ENCODE data around the gene IGFLR1.
"Not testable (repeated sequence)": the region's sequence is repeated elsewhere in the genome, so short reads cannot be mapped to it uniquely, and the experiment has no call there.

The IGFLR1 gene

DNA sequence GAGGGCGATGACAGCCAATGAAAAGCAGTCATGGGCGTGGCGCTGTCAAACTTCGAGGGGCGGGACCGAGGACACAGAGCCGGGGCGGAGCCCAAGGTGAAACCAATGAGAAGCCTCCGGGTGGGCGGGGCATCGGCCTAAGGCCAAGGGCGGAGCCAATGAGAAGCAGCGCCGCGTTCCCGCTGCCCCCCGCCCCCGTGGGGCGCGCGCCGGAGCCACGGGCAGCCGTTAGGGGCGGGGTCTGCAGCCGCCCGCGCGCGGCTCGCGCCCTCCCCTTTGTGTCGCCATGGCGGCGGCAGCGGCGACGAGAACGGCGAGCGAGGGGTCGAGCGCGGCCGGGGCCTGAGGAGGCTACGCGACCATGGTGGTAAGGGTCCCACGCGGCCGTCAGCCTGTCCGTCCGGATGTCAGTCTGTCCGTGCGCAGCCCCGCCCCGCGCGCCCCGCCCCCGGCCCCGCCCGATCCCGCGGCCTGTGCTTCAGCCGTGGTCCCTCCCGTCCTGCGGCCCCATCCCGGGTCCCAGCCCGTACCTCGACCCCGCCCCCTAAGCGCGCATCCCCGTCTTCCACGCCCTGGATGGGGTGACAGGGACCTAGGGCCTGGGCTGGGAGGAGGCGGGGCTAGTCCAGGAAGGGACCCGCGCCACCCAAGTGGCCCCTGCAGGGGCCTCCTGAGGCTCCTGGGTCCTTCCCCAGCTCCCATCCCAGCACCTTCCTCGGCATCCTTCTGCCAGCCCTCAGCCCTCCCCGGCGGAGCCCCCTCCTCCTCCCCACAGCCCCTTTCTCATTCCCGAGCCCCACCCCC lies 33.2 kb upstream of the IGFLR1 start, which contains the start of gene ARHGAP33:
ARHGAP33 (plus strand) TSS at position 267 of the 804 bp plus-strand sequence; CDS start at position 362, 95 bp downstream.
- Histone ChIP-seq H3K4me3 (ENCODE audit: low read length) (peak within 1 kb of the TSS; percentile 71), H3K27ac (ENCODE audit: low read depth, low read length) (no peak within 1 kb of the TSS), H3K27me3 (ENCODE audit: insufficient read depth, low read length) (peaks cover 23% of the 10 kb centered on the region), H3K4me1 (ENCODE audit: insufficient read depth, low read length) (peaks cover 17% of the 10 kb centered on the region), H3K9me3 (ENCODE audit: insufficient read depth, low read depth, low read length) (no peaks in the 10 kb centered on the region), H3K36me3 (ENCODE audit: insufficient read depth, low read length) (no peaks in the 10 kb centered on the region), H3K9ac (ENCODE audit: low read depth, low read length) (no peak within 1 kb of the TSS)
- WGBS, result under 1% methylated on average over 82 of the region's 82 CpGs

GRCh38 chr19:35775046-35775297 lies 32.7 kb upstream of the IGFLR1 start:
- Histone ChIP-seq H3K9ac (ENCODE audit: low read depth, low read length) (no peak overlapping the region), H3K4me1 (ENCODE audit: insufficient read depth, low read length) (peaks cover 17% of the 10 kb centered on the region), H3K4me3 (ENCODE audit: low read length) (peak overlapping the region; percentile 71), H3K27me3 (ENCODE audit: insufficient read depth, low read length) (peaks cover 23% of the 10 kb centered on the region), H3K36me3 (ENCODE audit: insufficient read depth, low read length) (no peaks in the 10 kb centered on the region), H3K27ac (ENCODE audit: low read depth, low read length) (no peak overlapping the region), H3K9me3 (ENCODE audit: insufficient read depth, low read depth, low read length) (no peaks in the 10 kb centered on the region)
- WGBS, result 35% methylated on average over 9 of the region's 9 CpGs

DNA sequence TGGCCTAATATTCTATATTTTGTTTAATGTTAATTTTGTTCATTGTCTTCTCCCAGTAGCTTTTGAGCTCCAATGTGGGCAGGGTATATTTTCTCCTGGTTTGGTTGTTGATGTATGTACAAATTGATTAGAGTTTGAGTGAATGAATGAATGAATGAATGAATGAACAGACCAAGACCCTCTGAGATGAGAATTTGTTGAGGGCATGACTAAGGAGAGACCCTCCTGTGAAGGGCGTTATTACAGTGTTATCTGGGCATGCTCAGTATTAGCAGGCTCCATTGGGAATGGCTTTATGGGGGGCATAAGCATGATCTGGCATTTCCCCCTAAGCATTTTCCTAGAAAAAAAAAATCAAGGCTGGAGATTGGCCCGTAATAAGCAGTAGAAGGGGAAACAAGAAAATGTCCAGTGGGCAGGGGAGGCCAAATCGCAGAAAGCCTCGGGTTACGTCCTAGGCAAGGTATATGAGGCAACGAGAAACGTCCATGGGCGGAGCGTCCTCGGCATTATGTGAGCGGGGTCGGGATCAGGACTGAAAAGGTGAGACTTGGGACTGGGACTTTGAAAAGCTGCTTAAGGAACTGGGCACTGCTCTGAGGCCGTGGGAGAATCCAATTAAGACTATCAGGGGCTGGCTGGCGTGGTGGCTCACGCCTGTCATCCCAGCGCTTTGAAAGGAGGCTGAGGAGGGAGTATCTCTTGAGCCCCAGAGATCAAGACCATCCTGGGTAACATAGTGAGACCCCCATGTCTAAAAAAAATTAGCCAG lies 32.2 kb upstream of the IGFLR1 start:
- peaks cover 17% of the 10 kb centered on the region for H3K4me1 ChIP-seq (ENCODE audit: insufficient read depth, low read length)
- no peak overlapping the region for H3K27ac ChIP-seq (ENCODE audit: low read depth, low read length)
- peak overlapping the region; percentile 71 for H3K4me3 ChIP-seq (ENCODE audit: low read length)
- WGBS, result 58% methylated on average over 16 of the region's 16 CpGs
- peaks cover 23% of the 10 kb centered on the region for H3K27me3 ChIP-seq (ENCODE audit: insufficient read depth, low read length)
- no peak overlapping the region for H3K9ac ChIP-seq (ENCODE audit: low read depth, low read length)
- H3K36me3 ChIP-seq (ENCODE audit: insufficient read depth, low read length), result no peaks in the 10 kb centered on the region
- H3K9me3 ChIP-seq (ENCODE audit: insufficient read depth, low read depth, low read length), result no peaks in the 10 kb centered on the region

GRCh38 chr19:35773020-35773806 lies 31.0 kb upstream of the IGFLR1 start:
- peaks cover 5% of the 10 kb centered on the region; the same call in 1 of the 2 replicates for H3K36me3 ChIP-seq (ENCODE audit: insufficient read depth, low read length)
- H3K27ac ChIP-seq (ENCODE audit: low read depth, low read length), result no peak overlapping the region
- WGBS, result 75% methylated on average over 8 of the region's 9 CpGs

DNA sequence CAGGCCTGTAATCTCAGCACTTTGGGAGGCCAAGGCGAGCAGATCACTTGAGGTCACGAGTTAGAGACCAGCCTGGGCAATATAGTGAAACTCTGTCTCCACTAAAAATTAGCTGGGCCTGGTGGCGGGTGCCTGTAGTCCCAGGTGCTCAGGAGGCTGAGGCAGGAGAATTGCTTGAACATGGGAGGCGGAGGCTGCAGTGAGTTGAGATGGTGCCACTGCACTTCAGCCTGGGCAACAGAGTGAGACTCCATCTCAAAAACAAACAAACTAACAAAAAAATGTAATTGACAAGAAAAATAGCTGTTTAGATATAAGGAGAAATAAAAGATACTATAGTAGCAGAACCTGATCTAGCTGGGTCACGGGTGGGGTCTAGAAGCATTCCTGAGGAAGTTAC lies 30.1 kb upstream of the IGFLR1 start:
- H3K4me3 ChIP-seq (ENCODE audit: low read length); H3K27ac ChIP-seq (ENCODE audit: low read depth, low read length); H3K9me3 ChIP-seq (ENCODE audit: insufficient read depth, low read depth, low read length); H3K36me3 ChIP-seq (ENCODE audit: insufficient read depth, low read length); H3K9ac ChIP-seq (ENCODE audit: low read depth, low read length): not testable (repeated sequence)
- WGBS, result 87% methylated on average over 5 of the region's 5 CpGs
- Histone ChIP-seq H3K27me3 (ENCODE audit: insufficient read depth, low read length) (peaks cover 16% of the 10 kb centered on the region), H3K4me1 (ENCODE audit: insufficient read depth, low read length) (peaks cover 18% of the 10 kb centered on the region)

More at GRCh38 chr19:35773020-35773806, 31.0 kb upstream of the IGFLR1 start:
- no peak overlapping the region for H3K4me3 ChIP-seq (ENCODE audit: low read length)
- no peaks in the 10 kb centered on the region for H3K9me3 ChIP-seq (ENCODE audit: insufficient read depth, low read depth, low read length)
- H3K27me3 ChIP-seq (ENCODE audit: insufficient read depth, low read length), result peaks cover 23% of the 10 kb centered on the region
- no peak overlapping the region for H3K9ac ChIP-seq (ENCODE audit: low read depth, low read length)
- peaks cover 18% of the 10 kb centered on the region for H3K4me1 ChIP-seq (ENCODE audit: insufficient read depth, low read length)

DNA sequence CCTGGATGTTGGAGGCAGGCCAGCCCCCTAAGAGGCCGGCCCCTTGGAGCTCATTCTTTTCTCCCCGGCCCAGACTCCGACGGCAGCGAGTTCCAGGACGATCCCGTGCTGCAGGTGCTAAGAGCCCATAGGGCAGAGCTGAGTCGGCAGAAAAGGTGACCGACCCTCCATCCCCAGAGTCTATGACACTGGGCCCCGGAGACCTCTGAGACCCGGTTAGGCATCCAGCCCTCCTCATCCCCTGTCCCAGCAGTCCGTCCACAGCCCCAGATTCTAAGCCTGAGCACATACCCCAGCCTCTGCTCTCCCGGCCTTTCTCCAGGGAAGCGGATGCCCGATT lies 25.8 kb upstream of the IGFLR1 start:
- WGBS, result 58% methylated on average over 15 of the region's 15 CpGs
- Histone ChIP-seq H3K9ac (ENCODE audit: low read depth, low read length) (no peak overlapping the region), H3K4me3 (ENCODE audit: low read length) (no peak overlapping the region), H3K36me3 (ENCODE audit: insufficient read depth, low read length) (peaks cover 30% of the 10 kb centered on the region), H3K9me3 (ENCODE audit: insufficient read depth, low read depth, low read length) (no peaks in the 10 kb centered on the region), H3K4me1 (ENCODE audit: insufficient read depth, low read length) (peaks cover 7% of the 10 kb centered on the region; the same call in 1 of the 2 replicates), H3K27ac (ENCODE audit: low read depth, low read length) (no peak overlapping the region), H3K27me3 (ENCODE audit: insufficient read depth, low read length) (peaks cover 3% of the 10 kb centered on the region; the same call in 1 of the 2 replicates)

DNA sequence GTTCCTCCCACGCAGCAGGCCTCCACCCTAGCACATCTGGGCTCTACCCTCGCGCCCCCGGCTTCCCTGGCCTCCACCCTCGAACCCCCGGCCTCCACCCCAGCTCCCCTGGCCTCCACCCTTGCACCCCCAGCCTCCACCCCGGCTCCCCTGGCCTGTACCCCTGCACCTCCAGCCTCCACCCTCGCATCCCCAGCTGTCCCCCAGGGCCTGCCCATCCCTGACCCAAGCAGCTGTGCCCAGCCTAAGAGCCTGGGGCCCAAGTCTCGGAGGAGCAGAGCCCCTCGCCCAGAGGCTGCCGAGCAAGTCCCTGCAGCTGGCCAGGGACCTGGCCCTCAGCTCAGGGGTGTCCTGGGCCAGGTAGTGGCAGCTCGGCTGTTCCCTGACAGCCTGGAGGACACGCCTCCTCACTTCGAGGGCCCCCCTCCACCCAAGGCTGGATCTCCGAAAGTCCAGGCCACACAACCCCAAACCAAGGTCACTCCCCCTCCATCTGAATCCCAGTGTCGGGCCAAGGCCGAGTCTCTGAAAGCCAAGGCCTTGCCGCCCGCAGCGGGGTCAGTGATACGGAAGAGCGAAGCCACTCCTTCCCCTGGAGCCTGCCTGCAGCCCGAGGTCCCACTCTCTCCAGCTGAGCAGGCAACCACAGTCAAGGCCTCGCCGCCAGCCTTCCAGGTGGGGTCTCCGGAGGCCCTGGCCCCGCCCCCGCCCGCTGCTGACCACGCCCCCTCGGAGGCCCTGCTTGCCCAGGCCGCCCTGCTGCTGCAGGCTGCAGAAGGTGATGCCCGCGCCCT lies 25.2 kb upstream of the IGFLR1 start:
- H3K27ac ChIP-seq (ENCODE audit: low read depth, low read length), result peak overlapping the region; percentile 52; the same call in 1 of the 2 replicates
- H3K4me3 ChIP-seq (ENCODE audit: low read length), result peak overlapping the region; percentile 26; the same call in 1 of the 2 replicates
- no peaks in the 10 kb centered on the region for H3K9me3 ChIP-seq (ENCODE audit: insufficient read depth, low read depth, low read length)
- no peak overlapping the region for H3K9ac ChIP-seq (ENCODE audit: low read depth, low read length)
- H3K36me3 ChIP-seq (ENCODE audit: insufficient read depth, low read length), result peaks cover 33% of the 10 kb centered on the region
- 41% methylated on average over 34 of the region's 34 CpGs for WGBS
- no peaks in the 10 kb centered on the region for H3K27me3 ChIP-seq (ENCODE audit: insufficient read depth, low read length)
- peaks cover 7% of the 10 kb centered on the region; the same call in 1 of the 2 replicates for H3K4me1 ChIP-seq (ENCODE audit: insufficient read depth, low read length)

DNA sequence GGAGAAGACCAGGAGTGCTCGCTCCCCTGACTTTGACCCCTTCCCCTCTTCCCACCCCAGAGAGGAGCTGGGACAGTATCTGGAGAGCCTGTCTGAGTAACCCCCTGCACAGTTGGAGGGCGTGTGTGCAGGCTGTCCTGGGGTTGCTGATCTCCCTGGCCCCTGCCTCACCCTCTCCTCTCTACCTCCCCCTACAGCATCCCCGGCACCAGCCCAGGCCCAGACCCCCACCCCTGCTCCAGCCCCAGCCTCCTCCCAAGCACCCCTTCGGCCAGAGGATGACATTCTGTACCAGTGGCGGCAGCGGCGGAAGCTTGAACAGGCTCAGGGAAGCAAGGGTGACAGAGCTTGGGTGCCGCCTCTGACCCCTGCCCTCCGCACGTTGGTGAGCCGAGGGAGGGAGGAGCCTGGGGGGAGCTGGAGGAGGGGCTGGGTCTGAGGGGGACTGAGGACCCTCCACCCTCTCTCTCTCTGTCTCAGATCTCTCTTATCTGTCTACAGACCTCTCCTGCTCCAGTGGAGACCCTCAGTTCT lies 24.4 kb upstream of the IGFLR1 start:
- 85% methylated on average over 11 of the region's 11 CpGs for WGBS
- no peak overlapping the region for H3K4me3 ChIP-seq (ENCODE audit: low read length)
- no peak overlapping the region for H3K9ac ChIP-seq (ENCODE audit: low read depth, low read length)
- H3K27me3 ChIP-seq (ENCODE audit: insufficient read depth, low read length), result no peaks in the 10 kb centered on the region
- H3K4me1 ChIP-seq (ENCODE audit: insufficient read depth, low read length), result peaks cover 7% of the 10 kb centered on the region; the same call in 1 of the 2 replicates
- no peaks in the 10 kb centered on the region for H3K9me3 ChIP-seq (ENCODE audit: insufficient read depth, low read depth, low read length)
- no peak overlapping the region for H3K27ac ChIP-seq (ENCODE audit: low read depth, low read length)
- peaks cover 42% of the 10 kb centered on the region for H3K36me3 ChIP-seq (ENCODE audit: insufficient read depth, low read length)

- Histone ChIP-seq H3K4me1 (ENCODE audit: insufficient read depth, low read length) (peaks cover 7% of the 10 kb centered on the region; the same call in 1 of the 2 replicates), H3K9ac (ENCODE audit: low read depth, low read length) (no peak overlapping the region), H3K4me3 (ENCODE audit: low read length) (no peak overlapping the region), H3K9me3 (ENCODE audit: insufficient read depth, low read depth, low read length) (no peaks in the 10 kb centered on the region), H3K36me3 (ENCODE audit: insufficient read depth, low read length) (peaks cover 57% of the 10 kb centered on the region), H3K27me3 (ENCODE audit: insufficient read depth, low read length) (no peaks in the 10 kb centered on the region), H3K27ac (ENCODE audit: low read depth, low read length) (no peak overlapping the region)
- WGBS, result 94% methylated on average over 17 of the region's 17 CpGs
These were observed 22.4 kb upstream of the IGFLR1 start for GRCh38 chr19:35764432-35765315.
